ENCODE measurements around the gene INPP5E.

The INPP5E gene

DNA sequence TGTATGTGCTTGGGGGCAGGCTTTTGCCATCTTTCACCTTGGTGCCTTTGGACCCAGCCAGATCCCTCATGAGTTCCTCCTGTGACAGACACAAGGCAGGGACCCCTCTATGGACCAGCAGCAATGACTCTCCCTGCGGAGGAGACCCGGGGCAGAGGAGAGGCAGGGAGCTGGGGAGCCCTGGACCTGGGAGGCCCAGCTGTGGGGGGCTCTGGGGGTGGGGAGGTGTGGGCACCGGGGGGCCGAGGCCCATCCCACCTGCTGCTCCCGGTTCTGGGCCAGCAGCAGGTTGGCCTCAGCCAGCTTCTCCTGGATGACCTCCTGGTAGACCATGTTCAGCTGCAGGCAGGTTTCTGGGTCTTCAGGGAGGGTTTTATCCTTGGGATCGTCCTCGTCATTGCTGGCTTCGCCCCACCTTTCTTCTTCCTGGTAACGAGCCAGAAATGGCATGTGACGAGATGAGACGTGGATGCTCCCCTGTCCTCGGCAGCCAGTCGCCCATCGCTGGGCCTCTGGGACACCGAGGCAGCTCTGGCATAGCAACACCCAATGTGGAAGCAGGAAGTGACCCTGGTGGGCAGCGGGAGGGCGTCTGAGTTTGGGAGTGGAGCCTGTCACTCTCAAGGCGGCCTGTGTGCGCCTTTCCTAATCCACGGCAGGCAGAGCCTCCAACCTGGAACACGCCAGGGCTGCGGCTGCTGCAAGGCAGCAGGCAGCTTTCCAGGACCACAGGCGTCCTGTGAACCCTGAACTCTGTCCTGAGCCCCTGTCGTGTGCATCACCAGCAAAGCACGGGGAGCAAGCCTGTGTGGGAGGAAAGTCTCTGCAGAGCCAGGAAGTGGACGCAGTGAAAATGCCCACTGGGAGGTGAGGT is 44.1 kb downstream of the INPP5E start:
- Histone ChIP-seq H3K36me3 (ENCODE audit: control insufficient read depth, insufficient read depth, low read length) (peaks cover 69% of the 10 kb centered on the region), H3K9ac (ENCODE audit: low read depth, low read length) (no peak overlapping the region)

DNA sequence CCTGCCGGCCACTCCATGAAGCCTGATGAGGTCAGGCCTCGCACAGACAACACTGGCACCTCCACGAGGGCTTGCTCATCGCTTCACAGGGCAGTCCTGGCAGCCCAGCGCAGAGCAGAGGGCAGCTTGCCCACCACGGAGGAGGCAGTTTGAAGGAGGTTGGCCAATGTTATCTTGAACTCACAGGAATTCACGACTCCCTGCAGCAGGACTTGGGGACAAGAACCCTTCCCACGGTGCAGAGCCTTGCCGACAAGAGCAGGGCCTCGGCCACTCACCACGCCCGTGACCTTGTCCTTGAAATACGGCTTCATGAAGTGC is 44.7 kb downstream of the INPP5E start:
- no peak overlapping the region for H3K9ac ChIP-seq (ENCODE audit: low read depth, low read length)
- H3K36me3 ChIP-seq (ENCODE audit: control insufficient read depth, insufficient read depth, low read length), result peaks cover 69% of the 10 kb centered on the region
- peaks cover 3% of the 10 kb centered on the region for H3K4me1 ChIP-seq (ENCODE audit: control insufficient read depth, insufficient read depth, low read length)
- no peaks in the 10 kb centered on the region for H3K9me3 ChIP-seq (ENCODE audit: control insufficient read depth, insufficient read depth, low read length)
- H3K27me3 ChIP-seq (ENCODE audit: control insufficient read depth, insufficient read depth, low read length), result no peaks in the 10 kb centered on the region
- no peak overlapping the region for H3K4me3 ChIP-seq (ENCODE audit: low read depth, low read length)

More for the DNA sequence above, 44.1 kb downstream of the INPP5E start:
- Histone ChIP-seq H3K4me1 (ENCODE audit: control insufficient read depth, insufficient read depth, low read length) (peaks cover 3% of the 10 kb centered on the region), H3K27me3 (ENCODE audit: control insufficient read depth, insufficient read depth, low read length) (no peaks in the 10 kb centered on the region), H3K9me3 (ENCODE audit: control insufficient read depth, insufficient read depth, low read length) (no peaks in the 10 kb centered on the region), H3K4me3 (ENCODE audit: low read depth, low read length) (no peak overlapping the region)

DNA sequence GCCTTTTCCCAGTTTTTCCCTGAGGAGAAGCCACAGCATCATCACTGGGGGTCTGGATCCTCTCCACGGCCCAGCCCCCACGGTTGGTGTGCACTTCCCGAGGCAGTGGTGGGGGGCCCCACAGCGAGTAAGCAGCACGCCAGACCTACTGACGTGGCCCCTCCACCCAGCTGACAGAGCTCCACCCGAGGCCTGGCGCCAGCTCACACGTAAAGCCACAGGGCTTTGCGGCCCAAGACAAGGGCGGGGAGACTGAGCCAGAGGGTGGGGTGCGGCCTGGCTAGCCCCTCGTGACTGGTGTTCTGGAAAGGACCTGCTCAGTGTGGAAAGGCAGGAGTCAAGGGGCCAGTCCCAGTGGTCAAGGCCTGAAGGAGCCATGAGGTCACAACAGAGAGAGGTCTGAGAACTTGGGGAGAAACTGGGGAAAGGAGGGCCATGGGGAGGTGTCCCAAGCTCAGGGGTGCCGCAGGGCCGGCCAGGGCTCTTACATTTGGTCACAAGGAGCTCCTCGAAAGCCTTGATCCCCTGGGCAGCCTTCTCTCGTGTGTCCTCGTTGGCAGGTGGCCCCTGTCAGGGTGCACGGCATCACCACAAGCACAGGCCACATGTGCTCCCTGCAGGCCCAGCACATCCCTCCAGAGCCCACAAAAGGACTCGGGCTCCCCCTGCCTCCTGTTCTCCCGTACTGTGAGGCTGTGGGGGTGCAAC is 45.2 kb downstream of the INPP5E start:
- no peaks in the 10 kb centered on the region for H3K27me3 ChIP-seq (ENCODE audit: control insufficient read depth, insufficient read depth, low read length)
- no peaks in the 10 kb centered on the region for H3K9me3 ChIP-seq (ENCODE audit: control insufficient read depth, insufficient read depth, low read length)
- H3K36me3 ChIP-seq (ENCODE audit: control insufficient read depth, insufficient read depth, low read length), result peaks cover 71% of the 10 kb centered on the region
- no peak overlapping the region for H3K4me3 ChIP-seq (ENCODE audit: low read depth, low read length)
- peaks cover 3% of the 10 kb centered on the region for H3K4me1 ChIP-seq (ENCODE audit: control insufficient read depth, insufficient read depth, low read length)
- no peak overlapping the region for H3K9ac ChIP-seq (ENCODE audit: low read depth, low read length)

DNA sequence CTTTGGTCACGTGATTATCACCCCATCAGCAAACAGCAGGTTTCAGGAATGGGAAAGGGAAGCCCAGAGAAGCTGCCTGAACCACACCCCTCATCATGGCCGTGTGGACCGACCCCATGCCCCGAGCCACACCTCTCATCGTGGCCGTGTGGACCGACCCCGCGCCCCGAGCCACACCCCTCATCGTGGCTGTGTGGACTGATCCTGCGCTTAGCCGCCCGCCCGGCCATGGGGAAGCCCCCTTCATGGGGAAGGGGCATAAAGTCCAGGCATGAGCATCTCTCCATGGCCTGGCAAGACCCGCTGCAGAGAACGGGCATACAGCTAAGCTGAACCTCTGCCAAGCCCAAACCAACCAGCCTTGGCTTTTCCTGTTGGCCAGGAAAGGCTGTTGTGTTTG is 46.1 kb downstream of the INPP5E start:
- no peaks in the 10 kb centered on the region for H3K27me3 ChIP-seq (ENCODE audit: control insufficient read depth, insufficient read depth, low read length)
- no peaks in the 10 kb centered on the region for H3K4me1 ChIP-seq (ENCODE audit: control insufficient read depth, insufficient read depth, low read length)
- no peak overlapping the region for H3K4me3 ChIP-seq (ENCODE audit: low read depth, low read length)
- no peak overlapping the region for H3K9ac ChIP-seq (ENCODE audit: low read depth, low read length)
- H3K36me3 ChIP-seq (ENCODE audit: control insufficient read depth, insufficient read depth, low read length), result peaks cover 76% of the 10 kb centered on the region
- no peaks in the 10 kb centered on the region for H3K9me3 ChIP-seq (ENCODE audit: control insufficient read depth, insufficient read depth, low read length)

DNA sequence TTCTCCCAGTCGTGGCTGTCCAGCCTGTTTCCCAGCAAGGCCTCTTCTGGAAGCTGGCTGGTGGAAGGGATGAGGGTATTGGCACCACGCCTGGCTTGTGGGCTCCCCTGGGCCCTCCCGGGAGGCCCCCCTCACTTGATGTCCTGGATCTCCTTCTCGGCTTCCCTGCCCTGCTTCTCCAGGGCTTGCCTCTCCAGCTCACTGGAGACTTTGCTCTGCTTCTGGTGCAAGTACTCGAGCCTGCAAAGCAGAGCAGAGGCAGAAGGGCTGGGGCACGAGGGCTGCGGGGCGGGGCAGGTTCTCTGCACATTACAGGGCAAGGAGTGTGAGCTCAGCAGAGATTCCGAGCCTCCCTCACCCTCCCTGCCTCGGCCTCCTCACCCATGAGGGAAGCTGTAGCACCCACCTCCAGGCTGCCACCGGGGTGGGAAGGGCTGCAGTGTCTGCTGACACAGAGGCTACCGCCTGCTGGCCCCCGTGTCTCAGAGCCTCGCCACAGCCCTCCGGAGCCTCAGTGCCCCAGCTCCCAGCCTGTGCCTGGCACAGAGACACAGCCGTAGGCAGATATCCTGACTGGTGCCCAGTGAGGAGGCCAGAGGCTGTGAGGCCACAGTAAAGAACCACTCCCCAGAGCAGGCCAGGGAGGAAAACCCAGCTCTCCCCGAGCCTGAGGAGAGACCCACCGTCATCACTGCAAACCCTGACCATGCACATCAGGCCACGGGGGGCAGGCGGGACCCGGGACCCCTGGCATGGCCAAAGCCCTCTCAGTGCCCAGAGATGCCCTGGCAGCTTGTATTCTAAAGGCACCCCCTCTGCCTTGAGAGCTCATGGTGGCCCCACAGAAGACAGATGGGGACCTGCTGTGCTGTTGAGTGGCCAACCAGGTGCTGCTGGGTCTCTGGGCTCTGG is 46.9 kb downstream of the INPP5E start:
- H3K4me1 ChIP-seq (ENCODE audit: control insufficient read depth, insufficient read depth, low read length), result no peaks in the 10 kb centered on the region
- H3K9me3 ChIP-seq (ENCODE audit: control insufficient read depth, insufficient read depth, low read length), result no peaks in the 10 kb centered on the region
- H3K4me3 ChIP-seq (ENCODE audit: low read depth, low read length), result no peak overlapping the region
- H3K9ac ChIP-seq (ENCODE audit: low read depth, low read length), result no peak overlapping the region
- peaks cover 78% of the 10 kb centered on the region for H3K36me3 ChIP-seq (ENCODE audit: control insufficient read depth, insufficient read depth, low read length)
- H3K27me3 ChIP-seq (ENCODE audit: control insufficient read depth, insufficient read depth, low read length), result no peaks in the 10 kb centered on the region

DNA sequence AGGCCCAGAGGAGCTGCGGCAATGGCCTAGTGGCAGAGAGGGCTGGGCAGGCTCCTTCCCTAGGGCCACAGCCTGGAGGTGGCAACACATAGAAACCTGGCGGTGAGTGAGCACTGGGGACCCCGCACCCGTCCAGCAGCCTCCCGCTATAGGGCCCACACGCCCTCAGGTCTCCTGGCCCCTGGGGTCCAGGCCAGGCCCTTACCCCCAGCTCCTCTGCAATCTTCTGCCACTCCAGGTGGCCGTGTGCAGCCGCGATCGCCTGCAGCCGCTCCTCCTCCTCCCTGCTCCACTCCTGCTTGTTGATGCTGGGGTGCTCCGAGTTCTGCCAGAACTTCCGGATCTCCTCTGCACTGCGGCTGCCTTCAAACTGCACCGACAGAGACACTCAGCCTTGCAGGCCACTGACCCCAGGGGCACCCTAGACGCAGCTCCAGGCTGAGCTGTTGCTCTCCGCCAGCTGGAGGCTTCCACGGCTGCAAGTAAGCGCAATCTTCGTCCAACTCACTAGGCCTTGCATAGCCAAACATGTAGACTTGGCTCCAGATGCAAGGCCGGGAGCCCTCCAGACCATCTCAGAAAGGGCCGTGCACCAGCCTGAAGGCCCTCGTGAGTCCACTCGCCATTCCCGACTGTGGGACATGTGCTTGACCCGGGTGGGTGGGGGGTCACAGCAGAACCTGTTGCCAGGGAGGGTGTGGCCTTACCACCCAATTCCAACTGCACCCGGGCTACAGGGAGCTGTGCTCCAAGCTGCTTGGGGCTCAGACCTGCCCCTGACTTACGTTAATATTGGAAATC is 47.7 kb downstream of the INPP5E start:
- Histone ChIP-seq H3K4me3 (ENCODE audit: low read depth, low read length) (no peak overlapping the region), H3K27me3 (ENCODE audit: control insufficient read depth, insufficient read depth, low read length) (no peaks in the 10 kb centered on the region), H3K9ac (ENCODE audit: low read depth, low read length) (no peak overlapping the region), H3K4me1 (ENCODE audit: control insufficient read depth, insufficient read depth, low read length) (no peaks in the 10 kb centered on the region), H3K36me3 (ENCODE audit: control insufficient read depth, insufficient read depth, low read length) (peaks cover 80% of the 10 kb centered on the region), H3K9me3 (ENCODE audit: control insufficient read depth, insufficient read depth, low read length) (no peaks in the 10 kb centered on the region)

DNA sequence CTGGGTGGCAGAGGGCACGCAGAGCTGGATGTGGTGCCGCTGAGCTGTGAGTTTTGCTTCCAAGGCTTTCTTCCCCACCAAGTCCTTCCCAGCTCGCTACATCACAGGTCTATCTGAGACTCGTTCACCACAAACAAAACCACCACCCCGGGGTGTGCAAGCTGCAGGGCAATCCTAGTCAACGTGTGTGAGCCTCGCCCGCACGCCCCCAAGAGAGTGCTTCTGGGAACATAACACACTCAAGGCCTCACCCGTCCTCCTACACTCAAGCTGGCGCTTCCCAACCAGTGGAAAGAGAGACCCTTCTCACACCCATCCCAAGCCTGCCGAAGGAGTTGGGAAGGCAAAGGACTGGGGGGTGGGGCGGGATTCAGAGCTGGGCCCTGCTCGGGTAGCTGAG is 50.2 kb downstream of the INPP5E start:
- H3K4me3 ChIP-seq (ENCODE audit: low read depth, low read length), result no peak overlapping the region
- no peaks in the 10 kb centered on the region for H3K27me3 ChIP-seq (ENCODE audit: control insufficient read depth, insufficient read depth, low read length)
- peaks cover 66% of the 10 kb centered on the region for H3K36me3 ChIP-seq (ENCODE audit: control insufficient read depth, insufficient read depth, low read length)
- no peaks in the 10 kb centered on the region for H3K9me3 ChIP-seq (ENCODE audit: control insufficient read depth, insufficient read depth, low read length)
- no peak overlapping the region for H3K9ac ChIP-seq (ENCODE audit: low read depth, low read length)
- H3K4me1 ChIP-seq (ENCODE audit: control insufficient read depth, insufficient read depth, low read length), result no peaks in the 10 kb centered on the region

DNA sequence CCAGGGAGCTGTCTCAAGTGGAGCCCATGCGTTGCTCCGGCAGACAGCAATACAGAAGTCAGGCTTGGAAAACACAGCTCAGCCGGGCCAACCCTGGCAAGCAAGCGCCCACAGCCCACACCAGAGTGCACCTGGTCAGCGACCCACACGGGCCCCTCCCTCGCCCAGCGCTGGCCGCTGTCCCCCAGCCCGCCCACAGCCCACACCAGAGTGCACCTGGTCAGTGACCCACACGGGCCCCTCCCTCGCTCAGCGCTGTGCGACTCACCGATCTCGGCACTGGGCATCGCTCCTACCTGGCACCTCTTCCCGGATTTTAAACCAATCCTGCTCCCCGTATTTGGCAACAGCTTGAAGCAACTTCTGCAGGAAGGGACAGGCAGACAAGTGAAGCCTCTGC is 52.4 kb downstream of the INPP5E start:
- no peak overlapping the region for H3K4me3 ChIP-seq (ENCODE audit: low read depth, low read length)
- H3K27me3 ChIP-seq (ENCODE audit: control insufficient read depth, insufficient read depth, low read length), result no peaks in the 10 kb centered on the region
- no peaks in the 10 kb centered on the region for H3K4me1 ChIP-seq (ENCODE audit: control insufficient read depth, insufficient read depth, low read length)
- H3K9ac ChIP-seq (ENCODE audit: low read depth, low read length), result no peak overlapping the region
- no peaks in the 10 kb centered on the region for H3K9me3 ChIP-seq (ENCODE audit: control insufficient read depth, insufficient read depth, low read length)
- H3K36me3 ChIP-seq (ENCODE audit: control insufficient read depth, insufficient read depth, low read length), result peaks cover 66% of the 10 kb centered on the region

DNA sequence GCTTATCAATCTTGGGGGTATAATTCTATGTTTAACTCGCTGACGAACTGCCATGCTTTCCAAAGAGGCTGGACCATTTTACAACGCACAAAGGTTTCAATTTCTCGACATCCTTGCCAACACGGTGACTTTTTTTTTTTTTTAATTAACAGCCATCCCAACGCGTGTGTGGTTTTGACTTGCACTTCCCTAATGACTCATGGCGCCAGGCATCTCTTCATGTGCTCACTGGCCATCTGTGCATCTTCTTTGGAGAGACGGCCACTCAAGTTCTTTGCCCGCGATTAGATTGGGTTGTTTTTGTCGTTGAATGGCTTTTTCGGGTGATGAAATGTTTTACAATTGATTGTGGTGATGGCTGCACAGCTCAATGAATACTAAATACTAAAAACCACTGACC is 53.6 kb downstream of the INPP5E start:
- Histone ChIP-seq H3K9ac (ENCODE audit: low read depth, low read length) (no peak overlapping the region), H3K27me3 (ENCODE audit: control insufficient read depth, insufficient read depth, low read length) (no peaks in the 10 kb centered on the region), H3K36me3 (ENCODE audit: control insufficient read depth, insufficient read depth, low read length) (peaks cover 70% of the 10 kb centered on the region), H3K4me1 (ENCODE audit: control insufficient read depth, insufficient read depth, low read length) (no peaks in the 10 kb centered on the region), H3K9me3 (ENCODE audit: control insufficient read depth, insufficient read depth, low read length) (no peaks in the 10 kb centered on the region), H3K4me3 (ENCODE audit: low read depth, low read length) (no peak overlapping the region)

DNA sequence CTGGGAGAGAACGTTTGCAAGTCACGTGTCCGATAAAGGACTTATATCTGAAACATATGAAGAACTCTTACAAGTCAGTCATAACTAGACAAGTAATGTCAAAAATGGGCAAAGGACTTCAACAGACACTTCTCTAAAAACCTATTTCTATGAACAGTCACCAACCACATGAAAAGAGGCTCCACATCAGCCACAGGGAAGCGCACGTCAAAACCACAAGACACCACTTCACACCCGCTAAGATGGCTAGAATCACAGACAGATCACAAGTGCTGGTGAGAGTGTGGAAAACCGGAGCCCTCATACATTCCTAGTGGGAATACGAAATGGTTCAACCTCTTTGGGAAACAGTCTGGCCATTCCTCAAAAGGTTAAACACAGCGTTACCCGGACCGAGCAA is 54.6 kb downstream of the INPP5E start:
- H3K27me3 ChIP-seq (ENCODE audit: control insufficient read depth, insufficient read depth, low read length), result no peaks in the 10 kb centered on the region
- H3K4me1 ChIP-seq (ENCODE audit: control insufficient read depth, insufficient read depth, low read length), result no peaks in the 10 kb centered on the region
- peaks cover 79% of the 10 kb centered on the region for H3K36me3 ChIP-seq (ENCODE audit: control insufficient read depth, insufficient read depth, low read length)
- no peak overlapping the region for H3K9ac ChIP-seq (ENCODE audit: low read depth, low read length)
- no peaks in the 10 kb centered on the region for H3K9me3 ChIP-seq (ENCODE audit: control insufficient read depth, insufficient read depth, low read length)
- H3K4me3 ChIP-seq (ENCODE audit: low read depth, low read length), result no peak overlapping the region

DNA sequence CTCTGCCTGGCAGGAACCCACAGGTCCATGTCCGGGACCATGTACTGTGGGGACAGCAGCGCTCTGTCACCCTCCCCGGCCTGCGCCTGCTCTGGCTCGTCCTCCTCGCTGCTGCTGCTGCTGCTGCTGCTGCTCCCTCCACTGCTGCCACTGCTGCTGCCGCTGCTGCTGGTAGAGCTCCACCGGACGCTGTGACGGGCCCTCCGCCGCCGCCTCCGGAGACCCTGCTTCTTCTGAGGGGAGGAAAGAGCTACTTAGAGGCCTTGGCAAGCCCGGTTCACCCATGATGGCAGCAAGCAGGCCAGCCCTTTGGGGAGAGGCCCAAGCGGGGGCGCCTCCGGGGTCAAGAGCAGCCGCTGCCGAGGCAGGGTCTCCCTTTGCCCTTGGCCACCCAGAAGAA is 56.2 kb downstream of the INPP5E start:
- no peak overlapping the region for H3K4me3 ChIP-seq (ENCODE audit: low read depth, low read length)
- no peak overlapping the region for H3K9ac ChIP-seq (ENCODE audit: low read depth, low read length)
- H3K27me3 ChIP-seq (ENCODE audit: control insufficient read depth, insufficient read depth, low read length), result no peaks in the 10 kb centered on the region
- no peaks in the 10 kb centered on the region for H3K4me1 ChIP-seq (ENCODE audit: control insufficient read depth, insufficient read depth, low read length)
- peaks cover 78% of the 10 kb centered on the region for H3K36me3 ChIP-seq (ENCODE audit: control insufficient read depth, insufficient read depth, low read length)
- no peaks in the 10 kb centered on the region for H3K9me3 ChIP-seq (ENCODE audit: control insufficient read depth, insufficient read depth, low read length)

Measured in iPS-15b (cell line).